GM19324 (cell line): ENCODE data around the gene HOXB9.

Experiments used
- ATAC-seq: cut with Tn5 transposase; IDR thresholded peaks from one replicate; pipeline ENCODE4 v1.9.1; 2021; ENCODE audit warnings: mild to moderate bottlenecking, moderate library complexity; ENCODE audit not compliant: unreplicated experiment, low FRiP score

Gene HOXB9

DNA sequence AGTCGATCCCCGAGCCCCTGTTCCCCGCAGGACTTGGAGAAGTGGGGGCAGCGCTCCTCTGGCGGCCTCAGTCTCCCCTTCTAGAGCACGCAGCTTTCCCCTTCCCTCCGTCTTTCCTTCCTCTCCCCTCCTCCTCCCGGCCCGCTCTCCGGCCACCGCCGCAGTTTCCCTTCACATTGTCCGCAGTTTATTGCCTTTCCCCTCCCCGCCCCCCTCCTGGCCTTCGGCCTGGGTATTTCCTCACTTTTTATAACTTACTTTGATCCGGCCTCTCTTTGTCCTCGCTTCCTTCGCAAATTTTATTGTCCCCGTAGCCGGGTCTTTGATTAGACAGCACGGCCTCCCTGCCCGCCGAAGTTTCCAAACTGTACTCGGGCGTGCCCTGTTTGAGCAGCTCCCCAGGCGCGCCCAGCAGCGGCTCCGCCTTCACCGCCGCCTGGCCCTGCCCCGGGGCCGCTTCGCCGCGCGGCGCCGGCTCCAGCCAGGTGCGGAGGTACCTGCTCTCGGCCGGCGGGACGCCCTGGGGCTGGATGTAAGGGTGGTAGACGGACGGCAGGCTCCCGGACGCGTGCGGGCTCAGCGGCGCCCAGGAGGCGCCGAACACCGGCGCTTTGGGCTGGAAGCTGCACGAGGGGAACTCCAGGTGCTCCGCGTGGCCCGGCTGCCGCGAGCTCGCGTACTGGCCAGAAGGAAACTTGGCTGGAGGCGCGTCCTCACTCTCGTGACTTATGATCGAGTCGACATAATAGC is 488 bp downstream of the HOXB9 start:
- peak; percentile 43 for ATAC-seq

DNA sequence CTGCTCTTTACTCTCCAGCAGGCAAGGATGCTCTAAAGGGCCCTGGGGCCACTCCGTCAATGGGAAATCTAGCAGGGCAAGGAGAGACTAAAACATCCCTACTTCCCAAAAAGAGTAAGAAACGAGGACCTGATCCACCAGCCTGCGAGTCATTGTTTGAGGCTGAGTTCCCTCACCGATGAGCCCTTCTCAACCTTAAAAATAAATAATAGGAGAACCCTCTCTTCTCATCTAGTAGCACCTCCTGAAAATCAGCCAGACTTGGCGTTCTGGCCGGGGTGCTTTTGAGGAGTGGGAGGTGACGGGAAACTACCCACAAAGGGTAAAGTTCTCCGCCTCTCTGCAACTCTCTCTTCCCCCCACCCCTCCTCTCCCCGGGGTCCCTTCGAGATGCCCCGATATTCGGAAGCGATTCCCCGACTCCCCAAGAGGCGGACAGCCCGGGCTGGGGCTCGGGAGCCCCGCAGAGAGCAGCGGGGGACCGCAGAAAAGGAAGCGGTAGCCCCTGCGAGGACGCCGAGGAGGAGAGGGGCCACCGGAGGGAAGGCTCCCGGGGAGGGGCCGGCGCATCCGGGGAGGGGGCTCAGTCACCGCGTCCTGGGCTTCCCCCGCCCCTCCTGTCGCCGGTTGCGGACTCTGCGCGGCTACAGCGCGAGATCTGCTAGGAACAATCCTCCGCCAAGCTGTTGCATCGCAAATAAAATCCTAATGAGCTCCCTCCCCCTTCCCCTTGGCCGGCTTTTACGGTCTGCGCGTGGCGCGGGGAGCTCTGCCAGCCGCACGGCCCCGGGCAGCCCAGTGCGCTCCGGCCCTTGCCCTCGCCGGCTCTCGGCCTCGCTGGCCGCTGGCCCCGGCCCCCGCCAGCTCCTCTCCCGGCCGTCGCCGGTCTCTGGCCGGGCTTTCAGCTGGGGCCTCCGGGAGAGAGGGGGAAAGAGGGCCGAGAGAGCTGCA is 1.3 kb downstream of the HOXB9 start:
- no peak for ATAC-seq

DNA sequence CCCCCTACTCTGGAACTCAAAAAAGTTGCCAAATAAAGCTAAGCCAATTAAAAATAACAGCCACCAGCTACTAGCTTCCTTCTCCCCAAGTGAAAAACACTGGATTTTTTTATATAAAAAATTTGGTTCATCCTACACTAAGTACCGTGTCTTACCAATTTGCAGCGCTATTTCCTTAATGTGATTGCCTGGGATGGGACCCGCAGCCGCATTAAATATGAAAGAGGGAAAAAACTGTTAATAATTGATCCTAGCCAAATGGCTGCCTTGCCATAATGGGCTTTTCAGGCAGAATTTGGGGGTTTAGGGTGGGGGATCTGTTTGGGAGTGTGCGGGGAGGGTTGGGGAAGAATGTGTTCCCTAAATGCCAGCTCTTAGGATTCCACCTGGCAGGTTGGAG is 2.0 kb downstream of the HOXB9 start:
- no peak for ATAC-seq

DNA sequence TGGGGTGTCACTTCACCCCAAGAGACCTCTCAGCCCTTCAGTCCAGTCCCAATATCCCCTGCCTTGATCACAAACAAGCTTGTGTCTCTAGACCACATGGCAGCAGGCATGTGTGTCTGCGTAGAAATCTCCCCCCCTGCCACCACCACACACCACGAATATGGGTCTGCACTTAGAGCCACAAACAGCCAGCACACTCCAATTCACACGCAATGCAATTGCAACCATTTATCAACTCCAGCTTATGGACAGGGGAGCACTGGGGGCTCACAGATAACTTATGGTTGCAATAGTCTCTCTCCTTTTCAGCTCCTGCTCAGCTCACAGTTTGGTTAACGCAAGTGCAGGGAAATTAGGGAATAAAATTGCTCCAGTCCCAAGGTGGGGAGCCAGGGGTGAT is 2.6 kb downstream of the HOXB9 start:
- no peak for ATAC-seq

DNA sequence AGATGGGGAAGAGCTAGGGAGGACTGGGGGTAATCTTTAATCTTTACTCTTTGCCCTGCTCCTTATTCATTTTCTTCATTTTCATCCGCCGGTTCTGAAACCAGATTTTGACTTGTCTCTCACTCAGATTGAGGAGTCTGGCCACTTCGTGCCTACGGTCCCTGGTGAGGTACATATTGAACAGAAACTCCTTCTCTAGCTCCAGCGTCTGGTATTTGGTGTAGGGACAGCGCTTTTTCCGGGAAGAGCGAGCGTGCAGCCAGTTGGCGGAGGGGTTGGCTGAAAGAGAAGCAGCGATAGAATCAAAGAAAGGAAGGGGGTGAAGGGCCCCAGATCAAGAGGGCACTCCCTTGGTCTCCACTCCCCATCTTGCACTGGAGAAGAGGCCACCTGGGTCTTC is 3.3 kb downstream of the HOXB9 start:
- no peak for ATAC-seq

DNA sequence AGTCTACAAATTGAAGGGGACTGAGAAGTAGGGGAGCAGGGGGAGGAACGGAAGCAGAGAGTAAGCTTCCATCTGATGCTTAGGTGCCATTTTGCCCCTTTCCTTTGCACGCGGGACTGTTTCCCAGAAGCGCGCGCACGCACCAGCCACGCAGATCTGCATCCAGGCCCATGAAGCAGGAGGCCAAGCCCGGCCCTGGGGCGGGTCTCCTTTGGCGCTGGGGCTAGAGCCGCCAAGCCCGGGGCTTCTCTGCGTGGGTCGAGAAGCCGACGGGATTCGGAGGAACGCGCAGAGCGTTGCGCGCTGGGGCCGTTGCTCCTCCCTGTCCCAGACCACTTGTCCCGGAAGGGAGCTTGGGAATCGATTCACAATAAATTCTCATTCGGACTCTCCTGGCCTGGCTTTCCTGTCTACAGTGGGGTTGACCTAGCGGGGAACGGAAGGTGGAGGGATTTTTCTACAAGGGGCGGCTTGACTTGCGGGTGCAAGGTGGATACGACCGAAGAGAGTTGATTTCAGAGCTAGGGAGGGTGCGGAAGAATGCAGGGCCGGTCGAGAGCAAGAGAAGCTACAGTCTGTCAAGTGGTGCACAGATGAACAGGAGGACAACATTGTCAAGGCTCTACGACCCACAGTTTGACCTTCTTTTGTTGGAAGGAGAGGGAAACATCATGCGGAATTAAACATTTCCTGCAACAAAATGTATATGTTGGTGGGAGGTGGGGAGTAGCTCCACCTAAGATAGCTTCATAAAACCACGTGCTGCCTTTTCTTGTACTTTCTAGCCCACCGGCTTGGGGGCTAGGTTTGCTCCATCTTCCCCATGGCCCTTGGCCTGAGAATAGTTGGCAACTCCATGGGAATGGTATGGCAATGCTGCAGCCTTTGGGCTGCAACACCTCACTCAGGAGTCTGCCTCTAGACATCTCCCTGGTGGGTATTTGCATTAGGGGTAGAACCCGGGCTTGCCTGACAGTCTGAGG is 4.5 kb downstream of the HOXB9 start:
- no peak for ATAC-seq

DNA sequence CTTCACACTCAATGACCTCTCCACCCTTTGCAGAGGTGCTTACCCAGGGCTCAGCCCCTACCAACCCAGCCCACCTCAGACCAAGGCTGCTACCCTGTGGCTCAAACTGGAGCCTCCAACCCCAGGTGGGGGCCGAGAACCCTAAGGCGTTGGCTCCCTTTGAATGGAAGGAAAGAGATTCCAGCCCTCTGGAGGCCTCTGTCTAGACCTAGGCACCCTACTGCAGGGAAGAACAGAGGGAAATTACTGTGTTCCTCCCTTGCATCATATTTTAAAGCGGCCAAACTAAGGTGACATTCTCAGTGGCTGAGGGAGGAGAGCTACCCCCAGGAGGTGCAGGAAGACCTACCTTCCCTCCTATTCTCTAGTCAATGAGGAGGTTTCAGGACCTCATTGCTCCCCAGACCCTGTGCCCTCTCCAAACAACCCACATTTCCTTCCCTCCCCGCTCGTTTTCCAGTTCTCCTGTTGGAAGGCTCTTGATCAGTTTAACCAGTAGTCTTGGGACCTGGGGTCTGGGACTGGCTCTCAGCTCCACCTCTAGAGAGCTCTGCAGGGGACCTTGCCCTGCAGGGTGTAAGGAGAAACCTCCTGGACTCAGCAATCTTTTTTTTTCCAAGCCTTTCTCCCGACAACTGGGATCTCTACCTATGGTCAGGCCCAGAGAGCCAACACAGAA is 5.6 kb downstream of the HOXB9 start:
- ATAC-seq, result no peak

DNA sequence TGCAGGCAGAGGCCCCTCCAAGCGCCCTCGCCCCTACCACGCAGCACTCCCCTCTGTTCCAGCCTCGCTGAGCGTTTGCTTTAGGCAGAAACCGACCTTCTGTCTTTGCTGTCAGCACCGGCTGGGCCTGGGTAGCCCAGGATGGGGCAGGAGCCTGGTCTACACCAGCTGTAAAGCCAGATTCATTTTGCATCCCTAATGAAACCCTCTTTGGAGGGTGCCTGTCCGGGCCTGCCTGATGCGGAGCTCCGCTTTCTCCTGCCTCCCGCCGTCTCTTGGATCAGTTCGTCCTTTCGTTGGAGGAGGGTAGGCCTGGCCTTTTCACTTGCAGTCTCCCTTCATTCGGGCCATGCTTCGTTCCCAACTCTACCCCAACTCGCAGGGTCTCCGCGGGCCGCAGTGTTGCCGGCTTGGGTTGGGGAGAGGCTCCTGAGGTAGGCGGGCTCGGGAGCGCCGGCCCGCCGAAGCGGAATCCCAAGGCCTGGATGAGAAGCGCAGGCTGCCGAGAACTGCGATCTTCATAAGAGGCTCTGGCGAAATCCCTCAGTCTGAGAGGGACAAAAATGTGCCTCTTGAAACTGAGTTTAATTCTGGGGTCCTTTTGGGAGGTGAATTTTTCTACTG is 6.2 kb downstream of the HOXB9 start:
- ATAC-seq, result no peak

DNA sequence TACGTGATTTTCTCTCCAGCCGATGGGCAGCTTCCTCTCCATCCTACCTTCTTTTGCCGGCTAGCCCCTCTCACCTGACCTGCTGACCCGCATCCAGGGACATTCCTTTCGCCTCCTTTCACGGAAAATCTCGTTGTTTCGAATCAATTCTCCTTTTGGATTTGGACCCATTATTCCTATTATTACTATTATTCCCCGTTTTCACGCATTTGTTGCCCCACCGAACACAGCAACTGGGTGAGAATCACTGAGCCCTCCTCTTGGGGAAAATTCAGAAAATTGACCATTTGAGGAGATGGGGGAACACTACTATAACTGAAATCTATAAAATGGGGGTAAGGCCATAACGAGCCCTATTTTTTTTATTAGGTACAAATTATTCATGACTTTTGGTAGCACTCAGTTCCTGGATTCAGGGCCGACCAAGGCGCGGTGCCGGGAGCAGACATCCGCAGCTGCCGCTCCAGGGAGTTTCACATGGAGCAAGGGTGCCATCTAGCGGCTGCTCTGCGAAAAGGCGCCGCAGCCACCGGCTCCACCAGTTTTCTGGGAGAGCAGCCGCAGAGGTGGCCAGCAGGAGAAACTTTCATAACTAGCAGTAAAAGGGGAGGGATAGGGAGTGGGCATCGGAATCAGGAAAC is 7.8 kb downstream of the HOXB9 start:
- ATAC-seq, result no peak

DNA sequence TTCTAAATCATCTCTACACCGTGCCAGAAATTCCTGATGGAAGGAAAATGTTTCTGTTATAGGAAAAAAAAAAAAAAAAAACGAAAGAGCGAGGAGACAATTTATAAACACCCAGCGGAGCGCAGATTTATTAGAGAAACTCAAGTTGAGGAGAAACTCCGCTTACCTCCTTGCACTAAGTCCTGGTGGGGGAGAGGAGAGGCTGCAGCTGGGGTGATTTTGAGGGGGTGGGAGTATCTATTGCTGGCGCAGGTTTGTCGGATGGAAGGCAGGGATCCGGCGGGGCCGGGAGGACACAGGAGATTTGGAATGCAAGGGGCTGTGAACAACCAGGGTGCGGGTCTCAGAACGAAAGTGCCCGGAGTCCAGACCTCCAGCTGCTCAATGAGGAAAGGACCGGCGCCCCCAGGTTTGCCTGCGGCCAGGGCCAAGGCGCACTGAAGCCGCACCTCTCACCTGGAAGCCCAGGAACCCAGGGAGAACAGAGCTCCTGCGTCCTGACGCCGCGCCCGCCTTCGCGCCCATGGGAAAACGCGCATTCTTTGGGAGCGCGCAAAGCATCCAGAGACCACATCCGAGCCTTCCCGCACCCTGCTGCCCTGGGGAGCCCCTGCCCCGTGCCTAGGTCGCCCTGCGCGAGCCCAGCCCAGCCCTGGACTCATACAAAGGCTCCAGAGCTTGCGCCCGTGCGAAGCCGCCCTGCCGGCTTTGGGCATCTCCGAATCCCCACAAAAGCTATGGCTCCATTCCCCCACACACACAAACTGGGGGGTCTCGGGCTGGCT is 8.5 kb downstream of the HOXB9 start:
- ATAC-seq, result no peak

DNA sequence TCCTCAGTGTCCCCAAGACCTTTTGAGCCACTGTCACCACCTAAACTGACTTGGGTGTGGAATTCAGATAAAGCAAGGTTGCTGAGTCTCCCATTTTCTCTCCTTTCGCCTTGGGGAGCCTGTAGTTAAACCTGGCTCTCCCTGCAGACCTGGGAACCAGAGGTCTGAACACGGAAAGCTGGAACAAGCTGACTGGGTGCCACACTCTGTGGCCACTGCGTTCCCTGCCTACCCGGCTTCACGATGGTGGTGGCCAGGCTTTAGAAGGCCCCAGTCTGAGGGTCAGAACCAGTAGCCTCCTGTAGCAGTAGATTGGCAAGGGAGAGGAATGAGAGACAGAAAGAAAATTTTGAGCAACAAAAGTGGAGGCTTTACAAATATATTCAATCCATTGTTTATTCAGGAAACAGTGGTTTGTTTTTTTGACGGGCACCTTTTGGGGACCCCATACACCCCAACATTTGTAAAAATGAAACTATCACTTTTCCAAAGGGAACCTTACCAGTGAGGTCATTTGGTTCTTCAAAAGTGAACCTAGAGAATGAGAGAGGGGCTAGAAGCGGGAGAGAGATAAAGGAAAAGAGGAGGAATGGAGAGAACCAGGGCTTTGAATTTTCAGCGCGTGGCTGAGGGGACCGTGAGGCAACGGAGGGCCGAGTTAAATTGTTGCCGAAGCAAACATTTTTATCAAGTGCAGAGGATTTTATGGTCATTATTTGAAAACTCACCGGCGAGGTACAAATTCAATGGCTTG is 9.3 kb downstream of the HOXB9 start:
- no peak for ATAC-seq

DNA sequence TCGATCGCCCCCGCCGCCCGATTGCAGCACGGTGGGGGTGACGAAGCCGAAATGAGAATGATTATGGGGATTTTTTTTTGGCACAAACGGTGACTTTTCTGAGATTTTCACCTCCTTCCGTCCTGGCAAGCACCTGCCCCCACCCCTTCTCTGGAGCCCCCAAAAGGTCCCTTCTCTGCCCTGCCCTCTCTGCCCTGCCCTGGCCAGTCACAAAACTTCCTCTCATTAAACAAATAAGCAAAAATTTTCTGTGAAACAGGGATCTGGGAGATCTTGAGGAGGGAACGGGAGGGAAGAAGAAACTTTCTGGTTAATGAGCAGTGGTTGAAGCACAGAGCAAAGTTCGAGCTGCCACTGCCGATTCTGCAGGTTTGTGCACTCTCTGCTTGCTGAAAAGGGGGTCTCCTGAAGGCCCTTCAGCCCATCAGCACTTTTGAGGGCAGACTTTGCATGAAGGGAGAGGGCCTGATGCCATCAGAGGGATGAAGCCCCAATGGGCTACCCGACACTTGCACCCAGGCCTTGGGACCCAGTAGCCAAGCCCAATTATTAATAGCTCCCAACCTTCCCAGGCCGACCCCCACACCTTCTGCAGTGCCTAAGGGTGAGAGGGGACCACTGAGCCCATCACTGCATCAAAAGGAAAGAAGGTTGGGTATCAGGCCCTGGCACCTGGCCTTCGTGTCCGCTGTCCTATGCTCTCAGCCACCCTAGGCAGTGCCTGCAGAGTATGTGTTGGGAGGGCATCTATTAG is 10.0 kb downstream of the HOXB9 start:
- ATAC-seq, result no peak

DNA sequence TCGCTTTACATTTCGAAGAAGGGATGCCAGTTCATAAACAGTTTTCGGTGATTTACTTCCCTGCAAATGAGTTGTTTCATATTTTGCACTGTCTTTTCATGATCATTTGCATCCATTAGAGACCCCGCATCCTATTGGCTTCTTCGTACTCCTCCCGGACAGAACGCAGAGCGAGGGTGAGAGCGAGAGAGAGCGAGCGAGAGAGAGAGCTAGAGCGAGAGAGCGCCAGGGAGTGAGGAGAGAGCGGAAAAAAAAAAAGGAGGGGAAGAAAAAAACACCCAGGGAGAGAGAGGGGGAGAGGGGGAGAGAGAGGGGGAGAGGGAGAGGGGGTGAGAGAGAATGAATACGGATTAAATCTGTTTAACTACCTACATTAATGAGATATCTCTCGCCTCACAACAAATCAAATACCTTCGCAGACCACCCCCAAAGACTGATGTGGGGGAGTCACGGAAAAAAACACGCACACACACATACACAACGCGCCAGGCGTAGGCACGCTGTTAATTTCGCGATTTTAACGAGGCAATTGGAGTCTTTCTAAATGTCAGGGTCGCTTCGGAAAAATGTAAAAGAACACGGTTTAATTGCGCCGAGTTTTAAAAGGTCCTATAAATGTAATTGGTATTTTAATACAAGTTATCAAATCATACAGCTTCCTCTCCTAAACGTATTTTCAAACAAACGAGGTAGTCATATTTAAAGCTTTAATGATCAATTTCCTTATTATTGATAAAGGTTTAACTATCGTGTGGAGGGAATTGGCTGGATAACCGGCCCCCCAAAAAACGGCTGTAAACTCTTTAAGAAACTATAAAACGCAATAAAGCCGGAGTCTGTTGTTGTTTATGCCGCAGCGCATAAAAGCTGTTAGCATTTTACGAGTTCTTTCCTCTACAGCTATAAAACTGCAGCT is 10.9 kb downstream of the HOXB9 start, which contains the start of gene HOXB8:
TSS of gene HOXB8 (minus strand) at position 246 of the 916 bp plus-strand sequence. CDS start 588 bp downstream, outside the sequence.
- ATAC-seq, result no peak

DNA sequence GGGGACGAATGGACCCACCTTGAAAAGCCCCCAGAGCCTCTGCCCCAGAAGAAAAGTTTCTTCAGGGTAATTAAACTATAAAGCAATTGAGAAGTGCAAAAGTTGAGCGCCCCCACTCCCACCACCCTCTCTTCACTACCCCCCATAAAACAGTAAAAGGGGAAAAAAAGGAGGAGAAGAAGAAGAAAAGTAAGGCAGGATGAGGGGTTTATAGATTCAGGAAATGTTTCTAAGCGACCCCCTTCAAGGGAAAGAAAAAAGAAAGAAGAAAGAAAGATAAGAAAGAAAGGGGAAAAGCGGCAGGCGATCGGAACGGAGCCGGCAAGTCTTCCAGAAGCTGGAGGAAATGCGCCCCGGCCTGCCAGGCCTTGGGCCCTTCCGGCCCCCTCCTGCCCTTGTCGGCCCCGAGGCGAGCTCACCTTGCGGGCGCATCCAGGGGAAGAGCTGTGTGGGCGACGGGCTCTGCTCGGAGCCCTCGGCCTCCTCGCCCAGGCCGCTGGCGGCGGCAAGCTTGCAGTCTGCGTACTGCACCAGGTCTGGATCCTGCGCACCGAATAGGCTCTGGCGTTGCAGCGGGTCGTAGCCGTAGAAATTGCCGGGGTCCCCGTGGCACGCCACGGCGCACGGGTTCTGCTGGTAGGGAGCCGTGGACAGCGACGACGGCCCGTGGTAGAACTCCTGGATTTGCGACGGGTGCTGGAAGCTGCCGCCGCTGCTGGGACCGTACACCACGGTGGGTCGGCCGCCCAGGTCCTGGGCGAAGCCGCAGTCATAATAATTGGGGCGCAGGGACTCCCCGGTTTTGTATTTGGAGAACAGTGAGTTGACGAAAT is 12.1 kb downstream of the HOXB9 start:
- no peak for ATAC-seq
